ENCODE data around the gene RHOBTB3. TPM values are rescaled to one million over a fixed set of nuclear protein-coding genes. Genes with fewer than 3 reads are reported as not detected.

The RHOBTB3 gene
- total RNA-seq, 4 donors from 2014 or later: 40.1 to 95.7 (median 71.0) TPM

DNA sequence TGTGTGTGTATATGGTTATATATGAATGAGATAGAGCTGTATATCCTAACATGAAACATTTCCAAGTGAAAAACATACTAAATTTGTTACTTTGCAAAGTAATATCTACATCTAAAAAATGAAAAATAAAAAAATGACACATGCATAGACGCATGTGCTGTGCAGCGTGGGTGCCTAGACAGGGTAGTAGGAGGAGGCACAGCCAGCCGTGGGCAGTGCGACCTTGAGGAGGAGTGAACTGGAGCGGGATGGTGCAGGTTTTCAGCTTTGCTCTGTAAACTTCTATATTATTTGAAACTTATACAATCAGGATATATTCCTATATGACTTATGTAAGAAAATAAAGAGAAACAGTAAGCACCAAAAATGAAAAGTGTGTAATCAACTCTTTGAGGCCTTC lies 106.4 kb downstream of the RHOBTB3 start:
- Histone ChIP-seq H3K9me3 (no peaks in the 10 kb centered on the region), H3K4me1 (peaks cover 1 to 16% (median 6%) of the 10 kb centered on the region in 4 donors), H3K27ac (no peak overlapping the region), H3K27me3 (no peaks in the 10 kb centered on the region), H3K4me3 (no peak overlapping the region), H3K36me3 (no peaks in the 10 kb centered on the region)
- DNase-seq: no peak
- TF ChIP-seq, protein P1, sequence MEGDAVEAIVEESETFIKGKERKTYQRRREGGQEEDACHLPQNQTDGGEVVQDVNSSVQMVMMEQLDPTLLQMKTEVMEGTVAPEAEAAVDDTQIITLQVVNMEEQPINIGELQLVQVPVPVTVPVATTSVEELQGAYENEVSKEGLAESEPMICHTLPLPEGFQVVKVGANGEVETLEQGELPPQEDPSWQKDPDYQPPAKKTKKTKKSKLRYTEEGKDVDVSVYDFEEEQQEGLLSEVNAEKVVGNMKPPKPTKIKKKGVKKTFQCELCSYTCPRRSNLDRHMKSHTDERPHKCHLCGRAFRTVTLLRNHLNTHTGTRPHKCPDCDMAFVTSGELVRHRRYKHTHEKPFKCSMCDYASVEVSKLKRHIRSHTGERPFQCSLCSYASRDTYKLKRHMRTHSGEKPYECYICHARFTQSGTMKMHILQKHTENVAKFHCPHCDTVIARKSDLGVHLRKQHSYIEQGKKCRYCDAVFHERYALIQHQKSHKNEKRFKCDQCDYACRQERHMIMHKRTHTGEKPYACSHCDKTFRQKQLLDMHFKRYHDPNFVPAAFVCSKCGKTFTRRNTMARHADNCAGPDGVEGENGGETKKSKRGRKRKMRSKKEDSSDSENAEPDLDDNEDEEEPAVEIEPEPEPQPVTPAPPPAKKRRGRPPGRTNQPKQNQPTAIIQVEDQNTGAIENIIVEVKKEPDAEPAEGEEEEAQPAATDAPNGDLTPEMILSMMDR (IDR thresholded peaks at IDR 0.05): no peak
- no peak for TF ChIP-seq POLR2A (IDR thresholded peaks at IDR 0.05)

DNA sequence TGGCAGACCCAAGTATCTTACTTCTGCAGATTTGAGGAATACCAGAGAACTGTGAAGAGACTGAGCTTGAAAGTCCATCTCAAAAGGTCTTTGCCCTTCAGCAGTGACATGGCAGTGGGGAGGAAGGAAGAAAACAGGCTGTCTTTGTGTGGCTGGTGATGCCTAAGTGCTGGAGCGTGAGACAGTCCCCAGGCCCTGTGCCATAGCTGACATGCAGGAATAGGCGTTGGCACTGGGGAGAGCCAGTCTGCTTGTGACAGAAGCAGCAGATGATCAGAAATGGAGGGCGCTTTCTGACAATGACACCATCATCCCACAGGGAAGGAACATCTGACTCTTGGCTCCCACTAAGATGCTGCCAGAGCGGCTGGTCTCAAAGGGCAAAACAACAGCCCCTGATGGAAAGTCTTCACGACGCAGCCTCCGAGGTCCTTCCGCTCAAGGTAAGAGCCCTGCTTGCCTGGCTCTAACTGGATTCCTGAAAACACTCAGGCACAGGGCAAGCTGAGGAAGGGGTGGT lies 106.9 kb downstream of the RHOBTB3 start:
- TF ChIP-seq POLR2A (IDR thresholded peaks at IDR 0.05): no peak
- TF ChIP-seq, protein P1 (IDR thresholded peaks at IDR 0.05): no peak
- no peak for DNase-seq
- Histone ChIP-seq H3K36me3 (no peaks in the 10 kb centered on the region), H3K9me3 (no peaks in the 10 kb centered on the region), H3K4me1 (peaks cover 3 to 16% (median 8%) of the 10 kb centered on the region in 4 donors), H3K27me3 (no peaks in the 10 kb centered on the region), H3K4me3 (no peak overlapping the region), H3K27ac (no peak overlapping the region)

DNA sequence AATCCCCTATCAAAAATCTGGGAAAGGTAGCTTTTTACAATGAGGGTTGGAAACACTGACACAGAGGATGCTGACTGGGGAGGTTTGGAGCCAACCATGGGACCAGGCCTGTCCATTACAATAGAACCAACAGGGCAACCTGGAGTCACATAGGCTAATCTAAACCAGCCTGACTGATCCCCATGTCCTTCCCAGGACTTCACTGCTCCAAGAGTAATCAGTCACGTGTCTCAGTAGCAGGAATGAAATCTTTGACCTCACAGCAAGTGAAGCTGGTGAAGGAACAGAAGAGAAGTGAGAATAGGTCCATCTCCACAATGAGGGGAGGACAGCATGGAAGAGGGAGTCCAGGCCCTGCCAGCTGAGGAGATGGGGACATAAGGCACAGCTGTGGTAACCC lies 107.4 kb downstream of the RHOBTB3 start:
- Histone ChIP-seq H3K36me3 (no peaks in the 10 kb centered on the region), H3K27me3 (no peaks in the 10 kb centered on the region), H3K4me3 (no peak overlapping the region), H3K27ac (no peak overlapping the region), H3K9me3 (no peaks in the 10 kb centered on the region), H3K4me1 (peaks cover 3 to 16% (median 9%) of the 10 kb centered on the region in 4 donors)
- no peak for TF ChIP-seq POLR2A (IDR thresholded peaks at IDR 0.05)
- TF ChIP-seq, protein P1 (IDR thresholded peaks at IDR 0.05): no peak
- DNase-seq: no peak

- Histone ChIP-seq H3K9me3 (no peaks in the 10 kb centered on the region), H3K4me3 (no peak overlapping the region), H3K27ac (no peak overlapping the region), H3K36me3 (no peaks in the 10 kb centered on the region), H3K27me3 (no peaks in the 10 kb centered on the region), H3K4me1 (peaks cover 3 to 13% (median 9%) of the 10 kb centered on the region in 4 donors)
- no peak for DNase-seq
- TF ChIP-seq, protein P1 (IDR thresholded peaks at IDR 0.05): no peak
- TF ChIP-seq POLR2A (IDR thresholded peaks at IDR 0.05): no peak
These were observed 108.5 kb downstream of the RHOBTB3 start for GRCh38 chr5:95839658-95840057.

GRCh38 chr5:95840956-95841705 lies 110.0 kb downstream of the RHOBTB3 start:
- DNase-seq: no peak
- Histone ChIP-seq H3K9me3 (no peaks in the 10 kb centered on the region), H3K27me3 (no peaks in the 10 kb centered on the region), H3K4me3 (no peak overlapping the region), H3K27ac (peak overlapping the region in 1 of 4 donors; percentile 15), H3K36me3 (no peaks in the 10 kb centered on the region), H3K4me1 (peaks cover 2 to 11% (median 4%) of the 10 kb centered on the region in 4 donors)
- TF ChIP-seq, protein P1 (IDR thresholded peaks at IDR 0.05): no peak
- no peak for TF ChIP-seq POLR2A (IDR thresholded peaks at IDR 0.05)
